Rectal smooth muscle tissue (tissue), 1 donor: ENCODE measurements around the gene AGO4.

ENCODE experiments used
- H3K27ac ChIP-seq: one replicate; pipeline ENCODE4 v1.7.0; 2013; ENCODE audit warnings: low read depth, low read length, inconsistent platforms
- H3K27me3 ChIP-seq: one replicate; pipeline ENCODE4 v1.7.0; 2013; ENCODE audit warnings: low read length; ENCODE audit not compliant: control insufficient read depth, insufficient read depth
- H3K36me3 ChIP-seq: one replicate; pipeline ENCODE4 v1.7.0; 2013; ENCODE audit warnings: low read length; ENCODE audit not compliant: control insufficient read depth, insufficient read depth
- H3K4me1 ChIP-seq: one replicate; pipeline ENCODE4 v1.7.0; 2013; ENCODE audit warnings: low read length; ENCODE audit not compliant: control insufficient read depth, insufficient read depth
- H3K4me3 ChIP-seq: one replicate; pipeline ENCODE4 v1.7.0; 2013; ENCODE audit warnings: low read length
- H3K9ac ChIP-seq: one replicate; pipeline ENCODE4 v1.7.0; 2013; ENCODE audit warnings: low read length

The AGO4 gene

DNA sequence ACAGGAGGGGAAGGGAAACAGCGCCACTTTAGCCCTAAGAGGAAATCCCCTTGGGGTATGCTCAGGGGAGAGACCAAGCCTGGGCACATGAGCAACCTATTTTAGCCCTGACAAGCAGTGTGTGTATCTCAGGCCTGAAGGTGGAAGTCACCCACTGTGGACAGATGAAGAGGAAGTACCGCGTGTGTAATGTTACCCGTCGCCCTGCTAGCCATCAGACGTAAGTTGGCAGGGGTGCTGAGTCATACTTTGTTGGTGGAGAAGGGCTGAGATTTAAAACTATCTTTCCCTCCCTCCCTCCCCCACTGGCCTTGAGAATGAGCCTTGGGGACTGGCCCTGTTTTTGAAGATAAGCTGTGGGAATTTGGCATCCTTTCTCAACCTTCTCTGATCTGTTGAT, 86.4 kb downstream of the AGO4 start:
- Histone ChIP-seq H3K27ac (no peak overlapping the region), H3K36me3 (peaks cover 15% of the 10 kb centered on the region), H3K9ac (no peak overlapping the region), H3K4me3 (no peak overlapping the region), H3K27me3 (no peaks in the 10 kb centered on the region), H3K4me1 (no peaks in the 10 kb centered on the region)

DNA sequence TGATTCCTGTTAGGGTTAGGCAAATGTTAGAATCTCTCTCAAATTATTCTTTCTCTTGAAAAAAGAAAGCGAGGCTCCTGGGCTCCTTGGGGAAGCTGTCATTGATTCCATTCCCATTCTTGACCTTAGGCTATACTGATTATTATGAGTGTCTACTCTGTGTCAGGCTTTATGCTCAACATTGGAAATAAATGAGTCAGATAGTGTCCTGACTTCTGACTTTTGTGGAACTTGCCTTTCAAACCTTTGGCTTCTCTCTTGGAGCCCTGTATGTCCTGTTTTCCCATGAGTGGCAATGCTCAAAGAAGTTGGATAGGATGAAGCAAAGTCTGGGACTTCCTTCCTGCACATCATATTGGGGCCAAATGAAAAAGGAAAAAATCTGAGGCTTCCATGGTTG, 86.8 kb downstream of the AGO4 start:
- Histone ChIP-seq H3K4me1 (no peaks in the 10 kb centered on the region), H3K27ac (no peak overlapping the region), H3K27me3 (no peaks in the 10 kb centered on the region), H3K36me3 (peaks cover 15% of the 10 kb centered on the region), H3K9ac (no peak overlapping the region), H3K4me3 (no peak overlapping the region)

DNA sequence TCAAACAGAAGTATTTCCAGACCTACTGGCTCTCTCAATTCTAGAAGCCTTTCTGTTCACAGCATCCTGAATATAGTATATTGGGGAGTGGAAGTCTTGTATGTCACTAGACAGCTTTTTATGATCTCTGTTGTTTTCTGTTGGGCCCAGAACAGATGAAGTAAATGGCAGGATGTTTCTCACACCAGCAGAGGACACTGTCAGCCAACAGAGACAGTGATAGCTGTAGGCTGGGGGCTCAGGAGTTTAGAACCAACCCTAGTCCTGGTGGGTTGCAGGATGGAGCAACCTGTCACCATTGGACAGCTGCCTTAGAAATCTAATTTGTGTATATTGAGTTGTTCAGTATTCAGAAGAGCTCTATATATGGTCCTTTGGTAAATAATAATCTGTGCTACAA, 92.1 kb downstream of the AGO4 start:
- H3K4me1 ChIP-seq = no peaks in the 10 kb centered on the region
- peaks cover 15% of the 10 kb centered on the region for H3K36me3 ChIP-seq
- no peak overlapping the region for H3K27ac ChIP-seq
- H3K27me3 ChIP-seq = no peaks in the 10 kb centered on the region
- H3K4me3 ChIP-seq = no peak overlapping the region
- no peak overlapping the region for H3K9ac ChIP-seq

DNA sequence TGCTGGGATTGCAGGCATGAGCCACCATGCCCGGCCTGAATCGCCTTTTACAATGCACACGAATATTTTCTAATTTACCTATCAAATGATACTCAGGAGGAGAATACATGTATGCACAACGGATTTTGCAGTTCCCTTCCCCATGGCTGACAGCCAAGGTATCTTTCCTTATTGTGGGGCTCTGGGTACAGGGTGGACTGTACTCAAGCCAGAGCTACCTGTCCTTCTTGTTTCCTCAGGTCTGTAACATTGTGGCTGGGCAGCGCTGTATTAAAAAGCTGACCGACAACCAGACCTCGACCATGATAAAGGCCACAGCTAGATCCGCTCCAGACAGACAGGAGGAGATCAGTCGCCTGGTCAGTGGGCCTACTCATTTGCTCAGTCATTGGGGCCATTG, 93.4 kb downstream of the AGO4 start:
- no peak overlapping the region for H3K9ac ChIP-seq
- peaks cover 12% of the 10 kb centered on the region for H3K36me3 ChIP-seq
- no peak overlapping the region for H3K4me3 ChIP-seq
- no peaks in the 10 kb centered on the region for H3K27me3 ChIP-seq
- no peak overlapping the region for H3K27ac ChIP-seq
- no peaks in the 10 kb centered on the region for H3K4me1 ChIP-seq

DNA sequence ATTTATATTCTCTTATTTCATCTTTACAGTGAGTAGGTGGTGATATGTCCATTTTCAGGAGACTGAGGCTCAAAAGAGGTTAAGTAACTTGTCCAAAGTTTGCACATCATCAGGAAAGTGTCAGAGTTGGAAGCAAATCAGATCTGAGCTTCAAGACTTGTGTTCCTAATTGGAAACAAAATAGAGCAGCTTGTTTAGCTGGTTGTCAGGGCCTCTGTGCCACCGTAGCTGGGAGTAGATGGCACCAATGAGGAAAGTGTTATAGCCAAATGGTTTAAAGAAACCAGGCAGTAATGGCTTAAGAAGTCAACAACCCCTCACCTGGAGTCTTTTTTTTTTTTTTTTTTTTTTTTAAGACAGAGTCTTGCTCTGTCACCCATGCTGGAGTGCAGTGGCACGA, 94.9 kb downstream of the AGO4 start:
- Histone ChIP-seq H3K27ac (no peak overlapping the region), H3K27me3 (no peaks in the 10 kb centered on the region), H3K9ac (no peak overlapping the region), H3K36me3 (peaks cover 20% of the 10 kb centered on the region), H3K4me3 (no peak overlapping the region), H3K4me1 (no peaks in the 10 kb centered on the region)
